OCI-LY7 (cell line): ENCODE measurements around the gene CDH22. TPM values are rescaled to one million over a fixed set of nuclear protein-coding genes. Genes with fewer than 3 reads are reported as not detected.

ENCODE experiments used
- BruUV-seq: library from RNA; stranded (reverse); fragments of 400-500 nt; replicated peaks from 2 replicates; lab custom pipeline; 2021; lab: Mats Ljungman, UMichigan
- CTCF ChIA-PET: fragments of 300-600 bp; sonication (Branson Sonifier 250); formaldehyde crosslinking; loops from one replicate; lab custom pipeline; 2022; ENCODE audit warnings: antibody characterized with exemption; ENCODE audit not compliant: unreplicated experiment; lab: Charles Lee
- POLR2A ChIA-PET: fragments of 300-600 bp; sonication (Branson Sonifier 250); formaldehyde crosslinking; loops from one replicate; lab custom pipeline; 2022; ENCODE audit warnings: antibody characterized with exemption; lab: Charles Lee
- DNase-seq: peaks from one replicate; pipeline ENCODE4 v3.0.0-alpha.2; 2015; ENCODE audit warnings: low spot score
- H2AFZ ChIP-seq: fragments of 200-600 bp; sonication (generic), shearing (Covaris generic); 2 replicates; pipeline ENCODE4 v1.6.1; 2014; ENCODE audit warnings: mild to moderate bottlenecking, antibody characterized with exemption, low read length, moderate library complexity
- H3K27ac ChIP-seq: fragments of 200-600 bp; sonication (generic); 2 replicates; pipeline ENCODE4 v1.5.1; 2014; ENCODE audit warnings: mixed run types, low read depth, mild to moderate bottlenecking, moderate library complexity, low read length, inconsistent platforms; ENCODE audit not compliant: poor library complexity, severe bottlenecking
- H3K36me3 ChIP-seq: fragments of 200-600 bp; sonication (generic); 2 replicates; pipeline ENCODE4 v1.6.1; 2014; ENCODE audit warnings: mild to moderate bottlenecking, antibody characterized with exemption, low read length, moderate library complexity, mixed read lengths; ENCODE audit not compliant: insufficient read depth
- H3K4me1 ChIP-seq: fragments of 200-600 bp; sonication (generic); 2 replicates; pipeline ENCODE4 v1.5.1; 2014; ENCODE audit warnings: mild to moderate bottlenecking, low read length; ENCODE audit not compliant: insufficient read depth, poor library complexity, severe bottlenecking
- H3K4me2 ChIP-seq: fragments of 200-600 bp; sonication (generic); 2 replicates; pipeline ENCODE4 v1.6.1; 2014; ENCODE audit warnings: mild to moderate bottlenecking, low read length
- H3K4me3 ChIP-seq: fragments of 200-600 bp; sonication (generic); 2 replicates; pipeline ENCODE4 v1.5.1; 2014; ENCODE audit warnings: mild to moderate bottlenecking, low read depth, low read length; ENCODE audit not compliant: poor library complexity, severe bottlenecking
- H3K79me2 ChIP-seq: fragments of 200-600 bp; sonication (generic); 2 replicates; pipeline ENCODE4 v1.6.1; 2016; ENCODE audit warnings: low read depth, mild to moderate bottlenecking, low read length, moderate library complexity, mixed read lengths; ENCODE audit not compliant: insufficient read depth
- H3K9me2 ChIP-seq: fragments of 200-600 bp; sonication (generic); 2 replicates; pipeline ENCODE4 v1.6.1; 2016; ENCODE audit warnings: mild to moderate bottlenecking, low read length, mixed read lengths; ENCODE audit not compliant: insufficient read depth
- H3K9me3 ChIP-seq: fragments of 200-600 bp; sonication (generic); 2 replicates; pipeline ENCODE4 v1.6.1; 2014; ENCODE audit warnings: mild to moderate bottlenecking, mixed run types, low read length, mixed read lengths
- H4K20me1 ChIP-seq: fragments of 200-600 bp; sonication (generic); 2 replicates; pipeline ENCODE4 v1.6.1; 2014; ENCODE audit warnings: mild to moderate bottlenecking, antibody characterized with exemption, low read length, moderate library complexity, mixed read lengths; ENCODE audit not compliant: insufficient read depth
- EZH2phosphoT487 ChIP-seq: fragments of 200-600 bp; sonication (generic); IDR thresholded peaks from 2 replicates; pipeline ENCODE4 v1.6.1; 2018; ENCODE audit warnings: low read depth, borderline replicate concordance, mild to moderate bottlenecking, mixed run types, antibody characterized with exemption, low read length, moderate library complexity, mixed read lengths
- intact Hi-C: fragments of 100-400 bp; cut with micrococcal nuclease; formaldehyde crosslinking; loops from one replicate; pipeline ENCODE4 v1.10.0; 2022; ENCODE audit not compliant: unreplicated experiment
- total RNA-seq, 2 experiments: library from RNA; depleted of rRNA in 1 of 2; stranded (reverse); fragments of >200 nt in 1 of 2; shearing (Covaris generic) in 1 of 2; gene quantifications; 2 replicates each; pipeline ENCODE4 v1.2.3, GENCODE V29; 2014 to 2022
- TF ChIP-seq, protein P1 (sequence below): fragments of 200-600 bp; sonication (generic); conservative IDR thresholded peaks from 2 replicates; pipeline ENCODE4 v1.5.1; 2014; ENCODE audit warnings: mild to moderate bottlenecking, antibody characterized with exemption, low read length, moderate library complexity, mixed read lengths

The CDH22 gene
- total RNA-seq, 2 experiments from 2014 or later = not detected

- no TSS peak for BruUV-seq
- Histone ChIP-seq H4K20me1 (no peaks in the 10 kb centered on the region), H3K9me2 (no peaks in the 10 kb centered on the region), H3K36me3 (no peaks in the 10 kb centered on the region), H3K79me2 (no peaks in the 10 kb centered on the region), H3K4me2 (no peak overlapping the region), H3K4me3 (no peak overlapping the region), H2AFZ (no peak overlapping the region), H3K4me1 (no peaks in the 10 kb centered on the region), H3K27ac (no peak overlapping the region), H3K9me3 (no peaks in the 10 kb centered on the region)
- ChIA-PET CTCF (no interaction called here), POLR2A (no interaction called here)
- DNase-seq = no peak
- intact Hi-C loops = no loop called here
- TF ChIP-seq, protein P1, sequence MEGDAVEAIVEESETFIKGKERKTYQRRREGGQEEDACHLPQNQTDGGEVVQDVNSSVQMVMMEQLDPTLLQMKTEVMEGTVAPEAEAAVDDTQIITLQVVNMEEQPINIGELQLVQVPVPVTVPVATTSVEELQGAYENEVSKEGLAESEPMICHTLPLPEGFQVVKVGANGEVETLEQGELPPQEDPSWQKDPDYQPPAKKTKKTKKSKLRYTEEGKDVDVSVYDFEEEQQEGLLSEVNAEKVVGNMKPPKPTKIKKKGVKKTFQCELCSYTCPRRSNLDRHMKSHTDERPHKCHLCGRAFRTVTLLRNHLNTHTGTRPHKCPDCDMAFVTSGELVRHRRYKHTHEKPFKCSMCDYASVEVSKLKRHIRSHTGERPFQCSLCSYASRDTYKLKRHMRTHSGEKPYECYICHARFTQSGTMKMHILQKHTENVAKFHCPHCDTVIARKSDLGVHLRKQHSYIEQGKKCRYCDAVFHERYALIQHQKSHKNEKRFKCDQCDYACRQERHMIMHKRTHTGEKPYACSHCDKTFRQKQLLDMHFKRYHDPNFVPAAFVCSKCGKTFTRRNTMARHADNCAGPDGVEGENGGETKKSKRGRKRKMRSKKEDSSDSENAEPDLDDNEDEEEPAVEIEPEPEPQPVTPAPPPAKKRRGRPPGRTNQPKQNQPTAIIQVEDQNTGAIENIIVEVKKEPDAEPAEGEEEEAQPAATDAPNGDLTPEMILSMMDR = no peak
- no peak for TF ChIP-seq EZH2phosphoT487
Measured at GRCh38 chr20:46286382-46286781, 21.9 kb downstream of the CDH22 start.

DNA sequence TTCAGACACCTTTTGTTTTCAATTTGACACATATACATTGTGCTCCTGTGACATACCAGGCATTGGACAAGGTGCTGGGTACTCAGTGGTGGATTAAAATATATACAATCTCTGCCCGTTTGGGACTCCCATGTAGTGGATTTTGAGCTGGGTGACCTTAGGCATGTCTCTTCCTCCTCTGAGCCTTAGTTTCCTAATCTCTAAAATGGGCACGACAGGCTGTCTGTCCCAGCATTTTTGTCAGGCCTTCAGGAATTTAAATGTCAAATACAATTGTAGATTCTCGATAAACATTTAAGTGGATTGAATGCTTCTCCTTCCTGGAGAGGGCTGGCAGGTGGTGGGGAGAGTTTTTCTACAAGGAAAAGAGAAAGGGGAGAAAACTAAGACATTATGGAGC lies 22.6 kb downstream of the CDH22 start:
- no TSS peak for BruUV-seq
- intact Hi-C loops = no loop called here
- CTCF ChIA-PET = no interaction called here

GRCh38 chr20:46285072-46285471 lies 23.2 kb downstream of the CDH22 start:
- no peak for DNase-seq
- Histone ChIP-seq H4K20me1 (no peaks in the 10 kb centered on the region), H3K9me2 (no peaks in the 10 kb centered on the region), H3K79me2 (no peaks in the 10 kb centered on the region), H3K4me1 (no peaks in the 10 kb centered on the region), H3K9me3 (no peaks in the 10 kb centered on the region), H3K27ac (no peak overlapping the region), H3K4me3 (no peak overlapping the region), H3K4me2 (no peak overlapping the region), H3K36me3 (no peaks in the 10 kb centered on the region), H2AFZ (no peak overlapping the region)
- intact Hi-C loops = no loop called here
- BruUV-seq = no TSS peak
- POLR2A ChIA-PET = no interaction called here
- TF ChIP-seq, protein P1 = no peak
- TF ChIP-seq EZH2phosphoT487 = no peak
- CTCF ChIA-PET = no interaction called here

More for the DNA sequence above, 22.6 kb downstream of the CDH22 start:
- H3K79me2 ChIP-seq = no peaks in the 10 kb centered on the region
- no peaks in the 10 kb centered on the region for H3K9me2 ChIP-seq
- H2AFZ ChIP-seq = no peak overlapping the region
- DNase-seq = no peak
- H4K20me1 ChIP-seq = no peaks in the 10 kb centered on the region
- H3K4me3 ChIP-seq = no peak overlapping the region
- TF ChIP-seq, protein P1 = no peak
- no peak for TF ChIP-seq EZH2phosphoT487
- POLR2A ChIA-PET = no interaction called here
- H3K4me1 ChIP-seq = no peaks in the 10 kb centered on the region
- no peaks in the 10 kb centered on the region for H3K9me3 ChIP-seq
- H3K27ac ChIP-seq = no peak overlapping the region
- no peaks in the 10 kb centered on the region for H3K36me3 ChIP-seq
- no peak overlapping the region for H3K4me2 ChIP-seq
